A549 (cell line): ENCODE measurements around the gene KLHDC3.
A peak's percentile ranks its signal among the peaks of the same experiment; 100 is the strongest.

Experiments
- CTCF ChIP-seq: fragments of >200 bp; sonication (Bioruptor Twin); formaldehyde crosslinking; IDR thresholded peaks from 3 replicates; pipeline ENCODE4 v1.5.1; 2016
- MAFK ChIP-seq: fragments of 450-650 bp; IDR thresholded peaks from 2 replicates; pipeline ENCODE4 v1.6.1; 2014; ENCODE audit not compliant: partially characterized antibody
- MAZ ChIP-seq: fragments of 150-350 bp; IDR thresholded peaks from 2 replicates; pipeline ENCODE4 v1.6.1; 2014; ENCODE audit warnings: antibody characterized with exemption, low read depth, low read length, borderline replicate concordance
- RNF2 ChIP-seq: fragments of 200-600 bp; sonication (generic); IDR thresholded peaks from 2 replicates; pipeline ENCODE4 v1.6.1; 2016; ENCODE audit warnings: low read depth, mild to moderate bottlenecking, antibody characterized with exemption, moderate library complexity, borderline replicate concordance
- TP53 ChIP-seq: fragments of 250-450 bp; sonication (Bioruptor Pico); IDR thresholded peaks from 2 replicates; pipeline ENCODE4 v1.5.0; 2021; ENCODE audit warnings: mild to moderate bottlenecking, moderate library complexity

- TF ChIP-seq TP53 (CRISPR knock-in tag) = peak; percentile 41; the same call in 1 of the 2 replicates
- no peak for TF ChIP-seq CTCF
- TF ChIP-seq MAZ = peak; percentile 62; the same call in 1 of the 2 replicates
- no peak for TF ChIP-seq RNF2
- TF ChIP-seq MAFK = no peak
Observed at GRCh38 chr6:43053545-43054205, 39.6 kb downstream of the KLHDC3 start, which contains the start of gene CUL7.
